ENCODE results near the gene EEF1B2. TPM values are rescaled to one million over a fixed set of nuclear protein-coding genes. Genes with fewer than 3 reads are reported as not detected.

The EEF1B2 gene
- total and polyA plus RNA-seq, 2 experiments from 2014 or later, result 305 to 673 TPM

- Mint-ChIP-seq H3K27ac (peak overlapping the region; percentile 99), H3K4me3 (peak overlapping the region; percentile 99), H3K27me3 (ENCODE audit: insufficient read depth, low read depth, poor library complexity) (peaks cover 17% of the 10 kb centered on the region), H3K9me3 (no peaks in the 10 kb centered on the region), H3K36me3 (ENCODE audit: low read depth) (peaks cover 61% of the 10 kb centered on the region), H3K4me1 (peaks cover 23% of the 10 kb centered on the region)
- ATAC-seq, result no peak
- no peak for TF ChIP-seq EZH2phosphoT487 (IDR thresholded peaks at IDR 0.05; ENCODE audit: unreplicated experiment)
- no peak for TF ChIP-seq NANOG (IDR thresholded peaks at IDR 0.05; ENCODE audit: borderline replicate concordance)
- TF ChIP-seq CTCF (conservative IDR thresholded peaks at IDR 0.05; ENCODE audit: low read depth in 2 of 2), result no peak
- TF ChIP-seq ZNF462 (CRISPR knock-in tag; IDR thresholded peaks at IDR 0.05), result no peak
- no peak for TF ChIP-seq ZNF114 (CRISPR knock-in tag; IDR thresholded peaks at IDR 0.05)
- no peak for TF ChIP-seq ZNF331 (CRISPR knock-in tag; IDR thresholded peaks at IDR 0.05; ENCODE audit: low read depth)
- no peak for TF ChIP-seq ETS1 (IDR thresholded peaks at IDR 0.05)
- TF ChIP-seq JUNB (IDR thresholded peaks at IDR 0.05; ENCODE audit: unreplicated experiment), result no peak
- no peak for TF ChIP-seq POLR2AphosphoS5 (IDR thresholded peaks at IDR 0.05; ENCODE audit: low read depth)
- no peak for TF ChIP-seq STAT1 (IDR thresholded peaks at IDR 0.05; ENCODE audit: unreplicated experiment)
- TF ChIP-seq REST (IDR thresholded peaks at IDR 0.05; ENCODE audit: unreplicated experiment), result no peak
- no peak for TF ChIP-seq EZH2 (IDR thresholded peaks at IDR 0.05; ENCODE audit: low read depth, unreplicated experiment)
- no peak for TF ChIP-seq CREB1 (CRISPR knock-in tag; IDR thresholded peaks at IDR 0.05; ENCODE audit: low read depth)
- peaks cover 12% of the 10 kb centered on the region; the same call in 1 of the 2 replicates for H4K20me1 ChIP-seq (replicated peaks; ENCODE audit: insufficient read depth)
- H3K79me2 ChIP-seq (replicated peaks; ENCODE audit: insufficient read depth), result peaks cover 66% of the 10 kb centered on the region
- H3K4me1 ChIP-seq (ENCODE audit: insufficient read depth), result peaks cover 17% of the 10 kb centered on the region
- H3K4me2 ChIP-seq, result peak overlapping the region; percentile 96
- no peak overlapping the region for H2AFZ ChIP-seq
- H3K27me3 ChIP-seq (ENCODE audit: insufficient read depth), result no peaks in the 10 kb centered on the region
- H3K27ac ChIP-seq (ENCODE audit: low read depth), result peak overlapping the region; percentile 92
- no peak for DNase-seq (ENCODE audit: low spot score)
- peak overlapping the region; percentile 93 for H3K4me3 ChIP-seq
- peaks cover 36% of the 10 kb centered on the region for H3K36me3 ChIP-seq (ENCODE audit: insufficient read depth)
- no peaks in the 10 kb centered on the region for H3K9me2 ChIP-seq (ENCODE audit: insufficient read depth)
- peaks cover 34% of the 10 kb centered on the region for H3F3A ChIP-seq (replicated peaks; ENCODE audit: low read depth)
Measured at GRCh38 chr2:206160125-206160806, 571 bp downstream of the EEF1B2 start.

All from GM23338 (cell line).